Common myeloid progenitor, CD34-positive (primary cell): Measurements from ENCODE around the gene GSK3A.

Experiments
- CTCF ChIA-PET: fragments of 350-600 bp; sonication (Branson Sonifier 250); formaldehyde crosslinking; loops from one replicate; lab custom pipeline; 2021; ENCODE audit warnings: antibody characterized with exemption; lab: Charles Lee
- POLR2A ChIA-PET: fragments of 350-600 bp; sonication (Branson Sonifier 250); formaldehyde crosslinking; loops from one replicate; lab custom pipeline; 2021; ENCODE audit warnings: antibody characterized with exemption; lab: Charles Lee
- DNase-seq, 3 donors: peaks; one replicate each; pipeline versions ENCODE4 v3.0.0 to v3.0.0-alpha.2; 2013
- H3K27ac ChIP-seq, 2 experiments: 1 replicate in 1 of 2; 2 replicates in 1 of 2; pipeline ENCODE4 v1.7.0; 2013; ENCODE audit warnings: inconsistent platforms in 2 of 2, low read length in 2 of 2, mild to moderate bottlenecking in 2 of 2, low read depth in 1 of 2, moderate library complexity in 1 of 2; ENCODE audit not compliant: severe bottlenecking in 2 of 2, insufficient read depth in 1 of 2, poor library complexity in 1 of 2
- H3K27me3 ChIP-seq, 5 experiments: replicated peaks in 2 of 5; 1 replicate in 3 of 5; 2 replicates in 2 of 5; pipeline versions ENCODE4 v1.6.1 to v1.7.0; 2013; ENCODE audit warnings: low read length in 4 of 5, mild to moderate bottlenecking in 2 of 5, moderate library complexity in 2 of 5, inconsistent platforms in 1 of 5; ENCODE audit not compliant: insufficient read depth in 5 of 5, control insufficient read depth in 4 of 5
- H3K36me3 ChIP-seq, 4 experiments: 1 replicate in 2 of 4; 2 replicates in 2 of 4; pipeline versions ENCODE4 v1.6.1 to v1.7.0; 2013; ENCODE audit warnings: low read length in 3 of 4, control low read depth in 1 of 4, mild to moderate bottlenecking in 1 of 4; ENCODE audit not compliant: control insufficient read depth in 4 of 4, insufficient read depth in 4 of 4
- H3K4me1 ChIP-seq, 4 experiments: 1 replicate in 3 of 4; 2 replicates in 1 of 4; pipeline versions ENCODE4 v1.6.1 to v1.7.1; 2013; ENCODE audit warnings: low read length in 3 of 4, mild to moderate bottlenecking in 3 of 4, control low read depth in 1 of 4, inconsistent platforms in 1 of 4, moderate library complexity in 1 of 4; ENCODE audit not compliant: control insufficient read depth in 4 of 4, insufficient read depth in 4 of 4; ENCODE audit errors: control extremely low read depth in 1 of 4
- H3K4me3 ChIP-seq, 7 experiments: 1 replicate in 4 of 7; 2 replicates in 3 of 7; pipeline versions ENCODE4 v1.5.1 to v1.7.0; 2013; ENCODE audit warnings: mild to moderate bottlenecking in 7 of 7, low read length in 6 of 7, moderate library complexity in 6 of 7, inconsistent platforms in 2 of 7, low read depth in 2 of 7, control low read depth in 1 of 7; ENCODE audit not compliant: insufficient read depth in 4 of 7, control insufficient read depth in 1 of 7; ENCODE audit errors: extremely low read depth in 1 of 7
- H3K9me3 ChIP-seq, 5 experiments: 1 replicate in 4 of 5; 2 replicates in 1 of 5; pipeline versions ENCODE4 v1.6.1 to v1.7.1; 2013; ENCODE audit warnings: low read length in 4 of 5, mild to moderate bottlenecking in 2 of 5, inconsistent platforms in 1 of 5, low read depth in 1 of 5, moderate library complexity in 1 of 5; ENCODE audit not compliant: control insufficient read depth in 4 of 5, insufficient read depth in 2 of 5; ENCODE audit errors: control extremely low read depth in 1 of 5
- WGBS: methylation state at CpG from one replicate; pipeline ENCODE4 v1.1.5; 2013; ENCODE audit not compliant: insufficient coverage; 5-methylcytosine and 5-hydroxymethylcytosine counted together

The GSK3A gene

GRCh38 chr19:42189133-42189532 lies 53.3 kb downstream of the GSK3A start:
- no peaks in the 10 kb centered on the region for H3K27me3 ChIP-seq
- WGBS, result 100% methylated on average over 3 of the region's 3 CpGs
- DNase-seq, result peak in 1 of 3 donors; percentile 30
- ChIA-PET POLR2A (interaction anchor here (0.6 kb wide), 1 partner anchor 75 kb away, joined by 3 read pairs; no protein-coding TSS in a partner anchor), CTCF (interaction anchor here (0.6 to 2.9 kb wide), 7 partner anchors 8 to 85 kb away, joined by 3 to 9 read pairs (median 4); partner anchors contain the start of gene GSK3A)
- peaks cover 7 to 32% (median 26%) of the 10 kb centered on the region in 4 experiments for H3K4me1 ChIP-seq
- H3K36me3 ChIP-seq, result no peaks in the 10 kb centered on the region
- no peak overlapping the region for H3K4me3 ChIP-seq
- no peak overlapping the region for H3K27ac ChIP-seq
- H3K9me3 ChIP-seq, result peaks cover 0 to 3% (median 0%) of the 10 kb centered on the region in 5 experiments

- ChIA-PET CTCF (interaction anchor here (0.9 to 2.9 kb wide), 5 partner anchors 9 to 54 kb away, joined by 4 to 9 read pairs (median 4); partner anchors contain the start of gene GSK3A), POLR2A (interaction anchor here (0.6 kb wide), 1 partner anchor 75 kb away, joined by 3 read pairs; no protein-coding TSS in a partner anchor)
- no peaks in the 10 kb centered on the region for H3K27me3 ChIP-seq
- WGBS, result 100% methylated on average over 1 of the region's 1 CpG
- no peak for DNase-seq
- H3K9me3 ChIP-seq, result peaks cover 0 to 3% (median 0%) of the 10 kb centered on the region in 5 experiments
- H3K4me1 ChIP-seq, result peaks cover 7 to 34% (median 26%) of the 10 kb centered on the region in 4 experiments
- H3K4me3 ChIP-seq, result no peak overlapping the region
- H3K36me3 ChIP-seq, result no peaks in the 10 kb centered on the region
- H3K27ac ChIP-seq, result no peak overlapping the region
These were observed 53.7 kb downstream of the GSK3A start for GRCh38 chr19:42188665-42189064.

- Histone ChIP-seq H3K4me3 (no peak overlapping the region), H3K27ac (no peak overlapping the region), H3K9me3 (no peaks in the 10 kb centered on the region), H3K4me1 (peaks cover 7 to 34% (median 27%) of the 10 kb centered on the region in 4 experiments), H3K36me3 (no peaks in the 10 kb centered on the region), H3K27me3 (peaks cover 0 to 8% (median 2%) of the 10 kb centered on the region in 5 experiments)
- POLR2A ChIA-PET, result no interaction called here
- peak; percentile 61 to 85 (median 84) for DNase-seq
- CTCF ChIA-PET, result interaction anchor here (0.9 to 8.3 kb wide), 9 partner anchors 9 to 107 kb away, joined by 3 to 69 read pairs (median 5); partner anchors contain the start of gene POU2F2
These were observed 57.1 kb downstream of the GSK3A start for GRCh38 chr19:42185277-42185676.

GRCh38 chr19:42184401-42184861 lies 58.0 kb downstream of the GSK3A start:
- WGBS, result 0% methylated on average over 1 of the region's 1 CpG
- Histone ChIP-seq H3K36me3 (no peaks in the 10 kb centered on the region), H3K4me1 (peaks cover 7 to 33% (median 27%) of the 10 kb centered on the region in 4 experiments), H3K9me3 (no peaks in the 10 kb centered on the region), H3K27me3 (peaks cover 0 to 17% (median 8%) of the 10 kb centered on the region in 5 experiments), H3K27ac (no peak overlapping the region), H3K4me3 (no peak overlapping the region)
- ChIA-PET CTCF (interaction anchor here (0.9 to 8.3 kb wide), 11 partner anchors 8 to 108 kb away, joined by 3 to 69 read pairs (median 5); partner anchors contain the start of gene POU2F2), POLR2A (no interaction called here)
- DNase-seq, result peak; percentile 59 to 75 (median 70)
